GM12878 (cell line): ENCODE measurements around the gene ZG16. TPM values are rescaled to one million over a fixed set of nuclear protein-coding genes. Genes with fewer than 3 reads are reported as not detected.

Source experiments
- ATAC-seq: fragments of 200-7000 bp; cut with Tn5 transposase; 3 replicates; pipeline ENCODE4 v1.9.1; 2020; ENCODE audit warnings: mild to moderate bottlenecking, moderate library complexity
- BruUV-seq: library from RNA; stranded (reverse); fragments of 400-500 nt; replicated peaks from 2 replicates; lab custom pipeline; 2021; lab: Mats Ljungman, UMichigan
- CTCF ChIA-PET: fragments of 300-600 bp; sonication (Branson Sonifier 250); formaldehyde crosslinking; extraction: SDS; loops from one replicate; lab custom pipeline; 2021; ENCODE audit warnings: inconsistent platforms; lab: Yijun Ruan, JAX
- POLR2A ChIA-PET: fragments of 350-600 bp; formaldehyde crosslinking; extraction: SDS; loops from one replicate; lab custom pipeline; 2021; ENCODE audit warnings: inconsistent platforms; lab: Charles Lee
- RAD21 ChIA-PET: fragments of 300-600 bp; sonication (Branson Sonifier 250); formaldehyde crosslinking; loops from one replicate; lab custom pipeline; 2023; ENCODE audit warnings: antibody characterized with exemption; ENCODE audit not compliant: unreplicated experiment; lab: Charles Lee
- SMC1A ChIA-PET: fragments of 300-600 bp; sonication (Branson Sonifier 250); formaldehyde crosslinking; loops from one replicate; lab custom pipeline; 2023; ENCODE audit not compliant: unreplicated experiment, uncharacterized antibody; lab: Charles Lee
- DNase-seq: peaks from one replicate; pipeline ENCODE4 v3.0.0-alpha.2; 2011; ENCODE audit warnings: low read depth, low spot score
- FAIRE-seq: peaks from 3 replicates; lab custom pipeline; 2011; peaks lifted over from hg19 to GRCh38; lab: Jason Lieb, UNC
- H2AFZ ChIP-seq: 2 replicates; pipeline ENCODE4 v1.6.0; 2011; ENCODE audit warnings: low read depth, low read length, control low read depth; ENCODE audit not compliant: control insufficient read depth
- H3K27ac ChIP-seq: 2 replicates; pipeline ENCODE4 v1.5.1; 2011; ENCODE audit warnings: control low read depth; ENCODE audit not compliant: control insufficient read depth, insufficient read depth
- H3K27me3 ChIP-seq, 2 experiments: replicated peaks in 1 of 2; 2 replicates each; pipeline versions ENCODE4 v1.6.0 to v1.6.1; 2011; ENCODE audit warnings: low read length in 1 of 2; ENCODE audit not compliant: control insufficient read depth in 2 of 2, insufficient read depth in 2 of 2
- H3K36me3 ChIP-seq, 2 experiments: 2 replicates each; pipeline ENCODE4 v1.5.1; 2011; ENCODE audit warnings: low read length in 1 of 2; ENCODE audit not compliant: control insufficient read depth in 2 of 2, insufficient read depth in 2 of 2
- H3K4me1 ChIP-seq: 2 replicates; pipeline ENCODE4 v1.6.1; 2011; ENCODE audit warnings: mild to moderate bottlenecking, low read length, moderate library complexity, mixed read lengths; ENCODE audit not compliant: control insufficient read depth, insufficient read depth
- H3K4me2 ChIP-seq: 2 replicates; pipeline ENCODE4 v1.6.0; 2011; ENCODE audit warnings: control low read depth; ENCODE audit not compliant: control insufficient read depth, insufficient read depth
- H3K4me3 ChIP-seq: fragments of 200-600 bp; sonication (generic); 2 replicates; pipeline ENCODE4 v1.5.1; 2016
- H3K79me2 ChIP-seq: 2 replicates; pipeline ENCODE4 v1.6.0; 2011; ENCODE audit warnings: low read length; ENCODE audit not compliant: control insufficient read depth, insufficient read depth
- H3K9ac ChIP-seq: 2 replicates; pipeline ENCODE4 v1.8.0; 2011; ENCODE audit warnings: low read length, control low read depth, mixed read lengths; ENCODE audit not compliant: control insufficient read depth, insufficient read depth
- H3K9me3 ChIP-seq: replicated peaks from 3 replicates; pipeline ENCODE4 v1.5.1; 2011; ENCODE audit warnings: mild to moderate bottlenecking, low read length; ENCODE audit not compliant: control insufficient read depth, insufficient read depth
- H4K20me1 ChIP-seq: 2 replicates; pipeline ENCODE4 v1.6.0; 2011; ENCODE audit not compliant: control insufficient read depth, insufficient read depth
- DPF2 ChIP-seq: fragments of 450-650 bp; IDR thresholded peaks from 2 replicates; pipeline ENCODE4 v1.6.1; 2017; ENCODE audit warnings: mild to moderate bottlenecking
- ETV6 ChIP-seq, 2 experiments: fragments of 450-650 bp in 1 of 2; IDR thresholded peaks in 1 of 2; conservative IDR thresholded peaks in 1 of 2; 2 replicates each; pipeline ENCODE4 v1.6.1; 2014; ENCODE audit warnings: antibody characterized with exemption in 1 of 2, borderline replicate concordance in 1 of 2, low read depth in 1 of 2, mild to moderate bottlenecking in 1 of 2, moderate library complexity in 1 of 2
- HDAC2 ChIP-seq: fragments of 200-600 bp; sonication (generic); IDR thresholded peaks from 2 replicates; pipeline ENCODE4 v1.6.1; 2017
- IKZF1 ChIP-seq: fragments of 450-650 bp; conservative IDR thresholded peaks from 2 replicates; pipeline ENCODE4 v1.6.1; 2017; ENCODE audit warnings: antibody characterized with exemption, mild to moderate bottlenecking
- KAT2A ChIP-seq: conservative IDR thresholded peaks from 2 replicates; pipeline ENCODE4 v1.6.1; 2011; ENCODE audit warnings: low read depth, low read length; ENCODE audit not compliant: control insufficient read depth
- KLF5 ChIP-seq: fragments of 450-650 bp; IDR thresholded peaks from 2 replicates; pipeline ENCODE4 v1.6.1; 2014; ENCODE audit warnings: mild to moderate bottlenecking; ENCODE audit not compliant: partially characterized antibody
- NFXL1 ChIP-seq: fragments of 450-650 bp; IDR thresholded peaks from 2 replicates; pipeline ENCODE4 v1.6.1; 2017; ENCODE audit warnings: antibody characterized with exemption, mild to moderate bottlenecking, borderline replicate concordance
- SMAD1 ChIP-seq: fragments of 450-650 bp; IDR thresholded peaks from 2 replicates; pipeline ENCODE4 v1.6.1; 2018; ENCODE audit warnings: mild to moderate bottlenecking, low read depth; ENCODE audit not compliant: partially characterized antibody
- TBL1XR1 ChIP-seq: IDR thresholded peaks from 2 replicates; pipeline ENCODE4 v1.6.1; 2012; ENCODE audit warnings: low read depth, low read length, improper control_type of control experiment
- TCF7 ChIP-seq: IDR thresholded peaks from 2 replicates; pipeline ENCODE4 v1.6.1; 2014; ENCODE audit warnings: antibody characterized with exemption, borderline replicate concordance
- WGBS: methylation state at CpG from one replicate; pipeline ENCODE4 v1.1.6; 2016; ENCODE audit warnings: low lambda C conversion rate; ENCODE audit not compliant: insufficient replicate concordance, insufficient coverage; ENCODE audit errors: missing lambda C conversion rate; 5-methylcytosine and 5-hydroxymethylcytosine counted together
- in situ Hi-C: fragments of 300-500 bp; cut with MboI; formaldehyde crosslinking; loops from 9 replicates; pipeline ENCODE4 v1.14.3; 2018; ENCODE audit warnings: mixed read lengths
- intact Hi-C: fragments of 100-400 bp; cut with micrococcal nuclease; formaldehyde crosslinking; loops from one replicate; pipeline ENCODE4 v1.14.2; 2022; ENCODE audit not compliant: unreplicated experiment
- polyA plus RNA-seq, 11 experiments: library from polyadenylated mRNA; depleted of rRNA in 4 of 11; unstranded in 6 of 11; stranded (reverse) in 5 of 11; fragments of >200 nt; fragmentation: Nextera tagmentation in 4 of 11; fragmentation: Illumina TruSeq in 1 of 11; extraction: Ambion mirVana in 4 of 11; extraction: Trizol in 1 of 11; gene quantifications; 1 replicate in 1 of 11; 2 replicates in 10 of 11; pipeline versions ENCODE4 v1.2.1 to v1.2.3, GENCODE V29; 2011 to 2016; ENCODE audit warnings: inconsistent platforms in 2 of 11, missing spikeins in 2 of 11, low read depth in 1 of 11
- total RNA-seq, 4 experiments: library from RNA; depleted of rRNA in 3 of 4; stranded (reverse); fragments of >200 nt in 3 of 4; fragmentation: Illumina TruSeq in 1 of 4; extraction: Trizol in 1 of 4; gene quantifications; 2 replicates each; pipeline versions ENCODE4 v1.2.1 to v1.2.3, GENCODE V29; 2013 to 2021
- TF ChIP-seq, protein P1 (sequence below): fragments of 150-350 bp; IDR thresholded peaks from 2 replicates; pipeline ENCODE4 v1.6.1; 2016; ENCODE audit warnings: low read depth, low read length

ZG16 gene
- total and polyA plus RNA-seq, 10 of the 15 experiments (the other 5 are each of a cell fraction or from before 2014, with no cell fraction given): not detected

DNA sequence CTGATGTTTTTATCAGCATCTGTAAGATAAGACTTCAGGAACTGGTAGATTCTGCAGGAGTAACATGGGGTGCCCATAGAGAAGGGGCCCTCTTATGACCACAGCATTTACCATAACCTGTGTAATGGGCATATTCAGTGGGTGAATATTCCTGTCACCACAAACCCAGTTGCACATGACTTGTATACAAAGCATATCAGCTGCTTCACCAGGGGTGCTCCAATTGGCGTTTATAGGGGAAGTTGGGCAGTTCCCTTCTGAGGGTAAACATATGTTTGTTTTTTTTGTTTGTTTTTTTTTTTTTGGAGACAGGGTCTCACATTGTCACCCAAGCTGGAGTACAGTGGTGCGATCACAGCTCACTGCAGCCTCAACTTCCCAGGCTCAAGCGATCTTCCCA, 11.5 kb upstream of the ZG16 start (continued):
- TF ChIP-seq IKZF1 (no peak), SMAD1 (no peak), TBL1XR1 (no peak), HDAC2 (no peak), ETV6 (conservative IDR thresholded peaks at IDR 0.05 in 1 of 2, IDR thresholded peaks at IDR 0.05 in 1 of 2; ENCODE audit: borderline replicate concordance in 1 of 2, low read depth in 1 of 2) (no peak)
- TF ChIP-seq, protein P1, sequence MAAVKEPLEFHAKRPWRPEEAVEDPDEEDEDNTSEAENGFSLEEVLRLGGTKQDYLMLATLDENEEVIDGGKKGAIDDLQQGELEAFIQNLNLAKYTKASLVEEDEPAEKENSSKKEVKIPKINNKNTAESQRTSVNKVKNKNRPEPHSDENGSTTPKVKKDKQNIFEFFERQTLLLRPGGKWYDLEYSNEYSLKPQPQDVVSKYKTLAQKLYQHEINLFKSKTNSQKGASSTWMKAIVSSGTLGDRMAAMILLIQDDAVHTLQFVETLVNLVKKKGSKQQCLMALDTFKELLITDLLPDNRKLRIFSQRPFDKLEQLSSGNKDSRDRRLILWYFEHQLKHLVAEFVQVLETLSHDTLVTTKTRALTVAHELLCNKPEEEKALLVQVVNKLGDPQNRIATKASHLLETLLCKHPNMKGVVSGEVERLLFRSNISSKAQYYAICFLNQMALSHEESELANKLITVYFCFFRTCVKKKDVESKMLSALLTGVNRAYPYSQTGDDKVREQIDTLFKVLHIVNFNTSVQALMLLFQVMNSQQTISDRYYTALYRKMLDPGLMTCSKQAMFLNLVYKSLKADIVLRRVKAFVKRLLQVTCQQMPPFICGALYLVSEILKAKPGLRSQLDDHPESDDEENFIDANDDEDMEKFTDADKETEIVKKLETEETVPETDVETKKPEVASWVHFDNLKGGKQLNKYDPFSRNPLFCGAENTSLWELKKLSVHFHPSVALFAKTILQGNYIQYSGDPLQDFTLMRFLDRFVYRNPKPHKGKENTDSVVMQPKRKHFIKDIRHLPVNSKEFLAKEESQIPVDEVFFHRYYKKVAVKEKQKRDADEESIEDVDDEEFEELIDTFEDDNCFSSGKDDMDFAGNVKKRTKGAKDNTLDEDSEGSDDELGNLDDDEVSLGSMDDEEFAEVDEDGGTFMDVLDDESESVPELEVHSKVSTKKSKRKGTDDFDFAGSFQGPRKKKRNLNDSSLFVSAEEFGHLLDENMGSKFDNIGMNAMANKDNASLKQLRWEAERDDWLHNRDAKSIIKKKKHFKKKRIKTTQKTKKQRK: no peak

DNA sequence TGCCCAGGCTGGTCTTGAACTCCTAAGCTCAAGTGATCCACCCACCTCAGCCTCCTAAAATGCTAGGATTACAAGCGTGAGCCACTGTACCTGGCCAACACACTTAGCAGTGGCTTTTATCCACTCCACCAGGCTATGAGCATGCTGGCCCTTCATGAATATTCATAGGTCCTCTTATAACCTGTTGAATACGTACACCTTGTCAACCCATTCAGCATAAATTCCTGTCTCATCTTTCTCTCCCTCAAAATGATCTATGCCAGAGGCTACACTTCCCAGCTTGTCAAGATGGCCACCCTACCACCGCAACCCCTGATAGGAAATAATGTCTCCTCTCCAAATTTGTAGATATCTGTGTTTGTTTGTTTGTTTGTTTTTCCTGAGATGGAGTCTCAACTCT, 11.0 kb upstream of the ZG16 start:
- no TSS peak for BruUV-seq
- FAIRE-seq (no peak), ATAC-seq (no peak), DNase-seq (no peak)
- no peaks in the 10 kb centered on the region for H3K9me3 ChIP-seq
- no peaks in the 10 kb centered on the region for H3K79me2 ChIP-seq
- RAD21 ChIA-PET: interaction anchor here (0.9 kb wide), 1 partner anchor 48 kb away, joined by 3 read pairs; the partner anchor contains the start of gene PAGR1
- CTCF ChIA-PET: interaction anchor here (0.6 kb wide), 1 partner anchor 56 kb away, joined by 3 read pairs; no protein-coding TSS in a partner anchor
- no peak overlapping the region for H3K9ac ChIP-seq
- H3K4me3 ChIP-seq: no peak overlapping the region
- SMC1A ChIA-PET: interaction anchor here (0.8 to 1.0 kb wide), 3 partner anchors 10 to 43 kb away, joined by 3 read pairs; no protein-coding TSS in a partner anchor
- no peak overlapping the region for H3K4me2 ChIP-seq
- no peaks in the 10 kb centered on the region for H4K20me1 ChIP-seq
- WGBS: 68% methylated on average over 3 of the region's 3 CpGs
- no peak overlapping the region for H2AFZ ChIP-seq
- TF ChIP-seq TCF7 (no peak), NFXL1 (no peak), KAT2A (no peak), DPF2 (no peak), KLF5 (no peak)
- in situ Hi-C loops: no loop called here
- POLR2A ChIA-PET: no interaction called here
- no peaks in the 10 kb centered on the region for H3K27me3 ChIP-seq
- intact Hi-C loops: no loop called here
- no peak overlapping the region for H3K27ac ChIP-seq
- no peaks in the 10 kb centered on the region for H3K36me3 ChIP-seq
- H3K4me1 ChIP-seq: no peaks in the 10 kb centered on the region
